HG02938 (cell line): ENCODE data around the gene DTNBP1.
"Not testable (repeated sequence)": the region's sequence is repeated elsewhere in the genome, so short reads cannot be mapped to it uniquely, and the experiment has no call there.

Experiments
- ATAC-seq: cut with Tn5 transposase; IDR thresholded peaks from one replicate; pipeline ENCODE4 v1.9.1; 2021; ENCODE audit warnings: mild to moderate bottlenecking, moderate library complexity; ENCODE audit not compliant: unreplicated experiment

Gene DTNBP1

DNA sequence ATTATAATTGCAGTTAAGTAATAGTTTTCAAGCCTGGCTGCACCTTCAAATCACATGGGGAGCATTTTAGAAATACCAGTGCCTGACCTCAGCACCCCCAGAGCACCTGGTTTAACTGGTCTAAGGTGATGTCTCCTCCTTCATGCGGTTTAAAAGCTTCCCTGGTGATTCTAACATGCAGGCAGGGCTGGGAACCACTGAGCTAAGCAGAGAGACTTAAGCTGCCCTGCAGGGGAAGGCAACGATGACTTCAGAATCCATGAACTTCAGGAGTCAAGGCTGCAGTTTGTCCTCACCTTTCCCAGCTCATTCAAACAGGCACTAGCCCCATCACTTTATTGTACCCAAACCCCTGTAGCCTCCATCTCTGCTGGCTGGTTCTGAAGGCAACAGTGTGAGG is 6.1 kb upstream of the DTNBP1 start:
- ATAC-seq = no peak

DNA sequence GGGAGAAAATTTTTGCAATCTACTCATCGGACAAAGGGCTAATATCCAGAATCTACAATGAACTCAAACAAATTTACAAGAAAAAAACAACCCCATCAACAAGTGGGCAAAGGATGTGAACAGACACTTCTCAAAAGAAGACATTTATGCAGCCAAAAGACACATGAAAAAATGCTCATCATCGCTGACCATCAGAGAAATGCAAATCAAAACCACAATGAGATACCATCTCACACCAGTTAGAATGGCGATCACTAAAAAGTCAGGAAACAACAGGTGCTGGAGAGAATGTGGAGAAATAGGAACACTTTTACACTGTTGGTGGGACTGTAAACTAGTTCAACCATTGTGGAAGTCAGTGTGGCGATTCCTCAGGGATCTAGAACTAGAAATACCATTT is 4.1 kb upstream of the DTNBP1 start:
- ATAC-seq = not testable (repeated sequence)

DNA sequence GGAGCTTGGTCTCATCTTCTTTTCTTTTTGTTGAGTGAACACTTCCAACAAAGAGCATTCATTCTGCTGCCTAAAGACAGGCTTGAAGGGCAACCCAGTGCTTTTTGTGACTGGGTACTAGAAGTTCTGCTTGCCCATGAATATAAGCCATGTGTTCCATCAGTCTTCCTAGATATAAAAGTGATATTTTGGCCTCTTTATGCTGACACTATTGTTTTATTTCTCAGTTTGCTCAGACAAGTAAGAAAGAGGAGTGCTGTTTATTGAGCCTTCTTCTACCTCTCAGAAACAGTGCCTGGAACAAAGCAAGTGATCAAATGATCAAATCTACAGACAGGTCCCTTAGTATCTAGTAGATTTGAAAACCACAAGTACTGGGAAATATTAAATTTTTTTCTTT is 2.4 kb upstream of the DTNBP1 start:
- ATAC-seq = no peak

DNA sequence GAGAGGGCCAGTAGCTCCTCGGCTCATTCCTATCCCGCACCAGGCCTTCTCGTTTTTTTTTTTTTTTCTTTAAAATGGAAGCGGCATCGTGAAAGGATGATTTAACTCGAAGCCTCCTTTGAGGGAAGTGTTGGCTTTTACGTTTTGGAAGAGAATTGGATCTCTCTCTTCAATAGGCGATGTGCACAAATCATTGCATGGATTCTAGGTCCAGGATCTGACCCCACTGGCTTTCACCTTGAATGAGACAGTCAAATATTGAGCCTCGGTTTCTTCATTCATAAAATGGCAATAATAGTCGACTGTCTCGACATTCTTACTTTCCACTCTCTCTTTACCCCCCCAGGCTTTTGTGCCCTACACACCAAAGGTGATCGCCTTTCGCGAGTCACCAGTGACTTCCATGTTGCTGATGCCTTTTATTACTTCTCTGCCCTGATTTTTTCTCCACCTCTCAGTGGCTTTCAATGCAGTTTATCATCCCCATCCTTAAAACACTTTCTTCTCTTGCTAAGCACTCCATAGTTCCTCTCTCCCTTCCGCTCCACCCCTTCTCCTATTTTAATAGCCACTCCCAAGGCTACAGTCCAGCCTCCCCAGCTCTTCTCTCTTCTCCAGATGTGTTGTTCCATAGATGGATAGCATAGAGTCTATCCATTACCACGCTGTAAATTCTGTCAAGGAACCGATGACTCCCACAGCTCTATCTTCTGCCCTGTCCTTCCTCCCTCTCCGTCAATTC is 473 bp upstream of the DTNBP1 start:
- ATAC-seq = no peak

DNA sequence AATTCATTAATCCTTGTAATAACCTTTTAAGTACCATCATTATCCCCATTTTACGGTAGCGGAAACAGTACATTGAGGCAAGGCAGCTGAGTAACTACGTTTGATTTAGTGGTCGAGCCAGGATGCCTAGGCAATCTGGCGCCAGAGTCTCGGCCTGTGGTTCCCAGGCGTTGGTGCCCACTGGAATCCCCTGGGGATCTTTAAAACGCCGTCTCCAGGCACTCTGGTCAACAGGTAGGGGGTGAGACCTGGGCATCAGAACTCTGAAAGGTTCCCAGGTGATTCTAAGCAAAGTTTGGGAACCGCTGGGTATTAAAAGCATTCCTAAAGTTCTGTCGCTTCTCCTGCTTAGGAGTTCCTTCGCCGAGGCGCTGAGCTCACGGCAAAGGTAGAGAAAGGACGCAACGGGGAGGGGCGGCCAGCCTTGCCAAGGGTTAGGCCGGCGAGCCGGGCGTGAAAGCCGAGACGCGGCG is 939 bp downstream of the DTNBP1 start:
- no peak for ATAC-seq

DNA sequence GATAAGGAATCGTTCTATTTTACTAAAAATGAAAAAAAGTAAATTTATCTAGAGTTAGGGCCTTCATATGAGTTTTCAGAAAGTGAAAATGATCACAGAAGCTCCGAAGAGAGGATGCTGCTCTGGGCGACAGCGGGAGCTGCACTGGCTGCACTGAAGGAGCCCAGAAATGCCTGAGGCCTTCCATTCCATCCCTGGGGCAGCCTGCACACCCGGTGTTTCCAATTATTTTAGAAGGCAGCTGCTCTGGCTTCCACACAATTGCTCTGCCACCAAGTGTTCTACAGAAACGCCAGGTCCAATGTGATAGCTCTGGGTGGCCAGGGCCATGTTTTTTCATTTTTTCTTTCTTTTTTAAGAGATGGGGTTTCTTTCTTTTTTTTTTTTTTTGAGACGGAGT is 3.6 kb downstream of the DTNBP1 start:
- no peak for ATAC-seq

DNA sequence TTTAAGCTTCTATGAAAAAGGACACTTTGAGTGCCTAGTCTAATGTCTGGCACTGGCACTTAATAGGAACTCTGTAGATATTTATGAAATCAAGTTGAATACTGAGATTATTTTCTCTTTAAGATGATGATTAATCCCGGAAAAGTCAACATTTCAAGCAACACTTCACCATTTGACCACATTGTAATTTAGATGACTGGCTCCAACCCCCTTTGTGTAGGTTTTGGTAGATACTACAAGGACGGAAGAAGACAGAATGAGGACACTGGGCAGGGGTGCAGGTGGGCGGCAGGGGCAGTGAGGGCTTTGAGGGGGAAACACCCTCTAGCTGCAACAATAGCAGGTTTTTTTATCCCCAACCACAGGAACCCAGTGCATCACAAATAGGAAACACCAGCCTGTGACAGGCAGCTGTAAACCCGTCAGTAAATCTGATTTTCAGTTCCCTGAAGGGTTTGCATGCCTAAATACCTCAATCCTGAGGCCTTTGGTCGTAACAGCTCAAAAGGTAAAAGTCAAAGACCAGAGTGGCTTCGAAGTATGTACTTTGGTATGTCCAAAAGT is 4.6 kb downstream of the DTNBP1 start:
- peak; percentile 23 for ATAC-seq

DNA sequence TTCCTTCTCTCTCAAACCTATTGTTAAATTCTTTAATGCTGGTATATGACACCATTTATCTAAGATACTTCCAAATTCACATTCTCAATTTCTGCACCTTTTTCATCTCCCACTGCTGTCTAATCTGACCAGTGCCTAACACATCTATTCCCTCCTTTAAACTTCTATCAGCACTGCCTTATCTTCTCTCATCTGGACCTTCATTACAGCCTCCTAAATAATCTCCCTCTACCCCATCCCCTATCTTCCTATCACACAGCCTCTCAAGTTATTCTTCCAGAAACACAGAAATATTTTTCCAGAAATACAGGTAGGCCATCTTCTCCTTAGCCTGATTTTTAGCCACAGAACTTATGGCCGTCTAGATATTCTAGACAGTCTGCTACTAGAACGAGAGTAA is 5.5 kb downstream of the DTNBP1 start:
- no peak for ATAC-seq

DNA sequence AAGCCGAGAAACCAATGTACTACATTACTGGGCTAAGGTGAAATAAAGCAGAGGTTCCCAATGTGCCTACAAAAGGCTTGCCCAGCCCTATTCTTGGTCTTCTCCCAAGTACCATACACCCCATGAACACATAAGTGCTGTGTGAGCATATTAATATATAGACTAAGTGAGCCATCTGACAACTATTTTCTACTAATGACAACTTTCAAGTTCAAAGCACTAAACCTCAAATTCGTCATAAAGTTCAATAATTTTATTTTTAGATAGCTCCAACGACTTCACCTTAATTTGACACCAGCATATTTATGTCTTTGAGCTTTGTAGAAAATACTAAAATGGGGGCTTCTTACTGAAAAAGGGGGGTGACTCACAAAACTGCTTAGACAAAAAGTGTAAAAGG is 6.7 kb downstream of the DTNBP1 start:
- ATAC-seq = no peak

DNA sequence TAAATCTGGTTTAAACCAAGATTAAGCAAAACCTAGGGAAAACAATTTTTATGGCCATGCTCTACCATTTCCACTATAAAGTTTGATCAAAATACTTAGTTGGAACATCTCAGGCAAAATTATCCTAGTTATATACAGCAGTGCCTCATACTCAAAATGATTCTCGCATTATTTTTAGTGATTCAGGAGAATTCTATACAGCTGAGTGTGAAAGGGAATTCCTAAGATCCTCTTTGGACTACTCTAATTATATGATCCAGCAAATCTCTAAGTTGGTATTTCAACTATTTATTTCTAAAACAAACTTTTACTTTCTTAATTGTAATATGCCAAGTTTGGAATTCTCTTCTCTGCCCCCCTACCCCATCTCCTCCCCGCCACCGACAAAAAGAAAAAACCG is 8.6 kb downstream of the DTNBP1 start:
- no peak for ATAC-seq

DNA sequence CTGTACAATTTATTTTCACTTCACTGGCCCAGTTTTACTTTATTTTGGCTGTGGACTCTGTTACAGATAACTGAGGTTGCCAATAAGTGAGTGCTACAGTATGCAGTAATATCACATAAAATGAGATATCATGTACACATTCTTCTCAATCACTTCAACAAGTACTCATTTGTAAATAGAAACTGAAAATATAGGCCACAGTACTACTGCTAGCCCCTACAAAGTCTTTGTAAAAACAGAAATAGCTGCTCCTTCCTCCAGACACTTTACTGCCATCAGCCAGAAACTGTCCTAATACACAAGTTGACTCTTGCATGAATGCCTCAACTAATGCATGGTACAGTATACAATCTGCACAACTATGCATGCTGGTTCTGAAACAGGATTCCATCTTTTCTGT is 9.2 kb downstream of the DTNBP1 start:
- peak; percentile 45 for ATAC-seq

DNA sequence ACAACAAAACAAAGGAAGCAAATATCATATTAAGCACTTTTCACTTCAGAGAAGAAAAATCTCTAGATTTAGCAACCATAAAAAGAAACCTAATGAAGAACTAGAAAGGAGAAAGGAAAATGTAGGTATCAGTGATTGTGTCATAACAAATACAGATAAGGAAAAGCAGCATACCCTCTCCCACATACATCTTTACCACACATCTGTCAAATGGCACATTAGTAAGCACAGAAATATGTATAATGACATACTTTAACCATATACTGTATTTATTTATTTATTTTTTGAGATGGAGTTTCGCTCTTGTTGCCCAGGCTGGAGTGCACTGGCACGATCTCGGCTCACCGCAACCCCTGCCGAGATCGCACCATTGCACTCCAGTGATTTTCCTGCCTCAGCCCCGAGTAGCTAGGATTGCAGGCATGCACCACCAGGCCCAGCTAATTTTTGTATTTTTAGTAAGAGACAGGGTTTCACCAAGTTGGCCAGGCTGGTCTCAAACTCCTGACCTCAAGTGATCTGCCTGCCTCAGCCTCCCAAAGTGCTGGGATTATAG is 12.7 kb downstream of the DTNBP1 start:
- ATAC-seq = not testable (repeated sequence)

DNA sequence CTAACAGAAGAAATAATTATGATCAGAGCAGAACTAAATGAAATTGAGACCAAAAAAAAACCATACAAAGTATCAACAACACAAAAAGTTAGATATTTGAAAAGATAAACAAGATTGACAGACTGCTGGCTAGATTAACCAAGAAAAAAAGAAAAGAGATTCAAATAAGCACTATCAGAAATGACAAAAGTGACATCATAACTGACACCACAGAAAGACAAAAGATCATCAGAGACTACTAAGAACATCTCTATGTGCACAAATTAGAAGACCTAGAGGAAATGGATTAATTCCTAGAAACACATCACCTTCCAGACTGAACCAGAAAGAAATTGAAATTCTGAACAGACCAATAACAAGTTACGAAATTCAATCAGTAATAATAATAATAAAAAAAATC is 17.9 kb downstream of the DTNBP1 start:
- no peak for ATAC-seq

DNA sequence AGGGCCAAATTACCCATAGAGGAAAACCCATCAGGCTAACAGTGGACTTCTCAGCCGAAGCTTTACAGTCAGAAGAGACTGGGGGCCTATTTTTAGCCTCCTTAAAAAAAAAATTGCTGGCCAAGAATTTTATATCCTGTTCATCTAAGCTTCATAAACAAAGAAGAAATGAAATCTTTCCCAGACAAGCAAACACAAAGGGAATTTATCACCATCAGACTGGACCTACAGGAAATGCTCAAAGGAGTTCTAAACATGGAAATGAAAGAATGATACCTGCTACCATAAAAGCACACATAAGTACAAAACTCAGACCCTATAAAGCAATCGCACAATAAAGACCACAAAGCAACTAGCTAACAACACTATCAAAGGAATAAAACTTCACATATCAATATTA is 19.3 kb downstream of the DTNBP1 start:
- ATAC-seq = no peak

DNA sequence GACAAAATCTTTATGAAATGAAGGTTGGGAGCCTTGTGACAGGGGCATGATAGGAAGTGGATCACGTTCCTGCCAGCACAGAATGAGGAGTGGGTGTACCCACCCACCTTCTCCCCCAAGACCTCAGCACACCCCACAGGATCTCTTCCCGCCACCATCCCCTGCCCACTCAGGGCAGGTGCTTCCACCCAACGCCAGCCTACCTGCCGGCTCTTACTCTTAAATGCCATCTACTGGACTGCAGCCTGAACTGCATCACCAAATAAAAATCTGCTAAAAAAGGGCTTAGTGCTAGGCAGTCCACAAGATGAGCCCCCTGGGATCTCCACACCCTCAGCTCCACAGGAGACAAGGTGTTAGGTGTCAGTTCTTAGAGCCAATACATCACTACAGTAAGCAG is 20.6 kb downstream of the DTNBP1 start:
- ATAC-seq = no peak

DNA sequence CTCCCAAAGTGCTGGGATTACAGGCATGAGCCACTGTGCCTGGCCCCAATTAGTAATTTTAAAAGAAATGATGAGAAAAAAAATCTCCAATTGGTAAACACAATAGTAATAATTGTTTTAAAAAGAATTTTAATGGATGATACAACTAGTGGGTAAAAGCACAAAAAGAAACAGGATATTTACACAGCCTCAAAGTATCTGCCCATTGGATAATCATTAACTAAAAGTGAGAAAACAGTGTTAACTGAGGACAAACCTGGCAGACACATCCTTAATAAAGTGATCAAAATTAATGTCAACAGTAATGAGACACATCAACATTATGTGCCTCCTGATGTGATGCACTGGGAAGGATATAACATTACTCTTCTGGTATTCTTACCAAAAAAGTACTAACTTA is 24.5 kb downstream of the DTNBP1 start:
- no peak for ATAC-seq

DNA sequence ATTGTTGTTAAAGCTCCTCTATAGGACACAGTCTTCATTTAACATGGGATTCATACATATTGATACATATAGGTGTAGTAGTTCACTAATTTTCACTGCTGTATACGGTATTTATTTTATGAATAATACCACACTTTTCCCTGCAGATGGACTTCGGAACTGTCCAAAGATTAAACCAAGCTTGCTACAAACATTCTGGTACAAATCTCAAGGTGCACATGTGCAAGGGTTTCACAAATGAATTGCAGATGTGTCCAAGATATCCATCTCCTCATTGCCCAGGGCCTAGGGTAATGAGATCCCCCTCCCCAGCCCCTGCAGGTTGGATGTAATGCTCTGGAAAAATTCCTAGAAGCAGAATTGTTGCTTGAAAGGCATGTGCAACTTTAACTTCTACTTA is 31.4 kb downstream of the DTNBP1 start:
- no peak for ATAC-seq

DNA sequence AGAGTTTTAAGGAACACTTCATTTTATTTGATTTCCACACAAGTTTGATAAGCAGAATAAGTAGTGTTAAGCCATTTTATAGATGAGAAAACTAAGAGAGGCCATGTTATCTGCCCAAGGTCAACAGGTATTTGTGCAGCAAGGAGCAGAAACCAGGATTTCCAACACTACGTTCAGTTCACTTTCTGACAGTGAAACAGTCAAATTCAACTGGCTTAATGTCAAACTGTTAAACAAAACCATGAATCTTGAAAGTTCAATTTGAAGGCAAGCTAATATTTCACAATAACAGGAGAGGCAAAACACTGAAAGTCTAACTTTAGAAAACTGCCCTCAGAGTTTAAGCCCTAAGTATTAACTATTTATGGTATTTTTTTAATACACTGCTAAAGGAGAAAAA is 32.6 kb downstream of the DTNBP1 start:
- no peak for ATAC-seq

DNA sequence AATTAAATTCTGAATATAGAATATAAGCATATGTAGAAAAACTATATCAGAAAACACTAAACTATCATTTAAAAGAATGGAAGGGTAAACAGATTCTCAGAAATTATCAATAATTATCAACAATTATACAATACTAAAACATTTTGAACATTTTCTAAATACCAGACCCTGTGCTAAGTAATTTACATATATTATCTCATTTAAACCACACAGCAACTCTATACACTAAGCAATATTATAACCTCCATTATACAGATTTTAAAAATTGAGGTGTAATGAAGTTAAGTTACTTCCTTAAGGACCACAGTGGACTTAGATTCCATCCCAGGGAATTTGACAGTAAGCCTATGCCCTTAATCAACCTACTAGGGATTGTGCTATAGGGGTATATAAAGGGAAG is 33.3 kb downstream of the DTNBP1 start:
- ATAC-seq = no peak

DNA sequence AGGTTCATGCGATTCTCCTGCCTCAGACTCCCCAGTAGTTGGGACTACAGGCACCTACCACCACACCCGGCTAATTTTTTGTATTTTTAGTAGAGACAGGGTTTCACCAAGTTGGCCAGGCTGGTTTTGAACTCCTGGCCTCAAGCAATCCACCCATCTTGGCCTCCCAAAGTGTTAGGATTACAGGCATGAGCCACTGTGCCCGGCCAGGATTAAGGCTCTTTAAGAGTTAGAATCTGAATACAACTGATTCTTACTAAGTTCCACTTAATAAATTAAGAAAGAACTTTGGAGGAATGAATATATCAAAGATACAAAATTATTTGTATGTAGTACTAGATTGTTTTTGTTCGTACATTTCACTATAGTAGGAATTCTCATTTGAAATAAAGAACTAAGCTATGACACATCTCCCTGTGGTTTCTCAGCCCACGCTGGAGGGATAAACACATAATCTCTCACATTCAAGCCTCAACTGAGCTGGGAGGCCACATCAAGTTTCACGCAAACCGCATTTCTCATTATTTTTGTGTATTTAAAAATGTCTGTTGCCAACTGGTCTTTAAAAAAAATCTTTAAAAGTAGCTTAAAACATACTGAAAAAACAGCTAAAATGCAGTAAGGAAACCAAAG is 34.2 kb downstream of the DTNBP1 start:
- ATAC-seq = no peak

DNA sequence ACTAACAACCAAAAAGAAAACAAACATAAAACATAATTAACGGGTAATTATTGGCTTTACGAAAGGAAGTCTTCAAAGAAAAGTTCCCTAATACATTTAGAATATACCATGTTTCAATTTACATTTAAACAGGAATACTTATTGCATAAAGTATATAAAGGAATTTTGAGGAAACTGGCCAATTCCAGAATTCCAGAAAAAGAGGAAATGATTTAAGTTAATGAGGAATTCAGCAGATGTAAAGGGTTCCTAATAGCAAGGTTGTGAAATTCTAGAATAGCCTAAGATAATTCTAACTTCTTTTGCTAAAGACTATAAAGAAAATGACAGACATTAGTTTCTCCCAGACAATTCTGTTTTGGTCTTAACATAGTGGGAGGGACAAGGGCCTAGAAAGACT is 35.0 kb downstream of the DTNBP1 start:
- ATAC-seq = no peak
